ENCODE results near the gene FHOD3. TPM values are rescaled to one million over a fixed set of nuclear protein-coding genes. Genes with fewer than 3 reads are reported as not detected.

Gene FHOD3
- total RNA-seq, 4 donors from 2014 or later: 0.26 to 13.8 (median 4.9) TPM; not detected in 1

GRCh38 chr18:36733150-36733549 lies 435.6 kb downstream of the FHOD3 start:
- TF ChIP-seq CTCF (IDR thresholded peaks at IDR 0.05): no peak
- TF ChIP-seq POLR2A (IDR thresholded peaks at IDR 0.05): no peak
- no peak overlapping the region for H3K27ac ChIP-seq
- no peaks in the 10 kb centered on the region for H3K27me3 ChIP-seq
- DNase-seq: no peak
- H3K9me3 ChIP-seq: no peaks in the 10 kb centered on the region
- H3K4me1 ChIP-seq: no peaks in the 10 kb centered on the region
- intact Hi-C loops (cut with DNase I; ENCODE audit: low total_unique reads): no loop called here
- no peaks in the 10 kb centered on the region for H3K36me3 ChIP-seq
- no peak overlapping the region for H3K4me3 ChIP-seq

GRCh38 chr18:36734596-36734995 lies 437.1 kb downstream of the FHOD3 start:
- H3K27ac ChIP-seq: no peak overlapping the region
- H3K4me3 ChIP-seq: no peak overlapping the region
- TF ChIP-seq POLR2A (IDR thresholded peaks at IDR 0.05) (no peak), CTCF (IDR thresholded peaks at IDR 0.05) (no peak)
- no peaks in the 10 kb centered on the region for H3K36me3 ChIP-seq
- no peaks in the 10 kb centered on the region for H3K27me3 ChIP-seq
- DNase-seq: no peak
- no peaks in the 10 kb centered on the region for H3K9me3 ChIP-seq
- intact Hi-C loops (cut with DNase I; ENCODE audit: low total_unique reads): no loop called here
- no peaks in the 10 kb centered on the region for H3K4me1 ChIP-seq

- no peak for DNase-seq
- H3K36me3 ChIP-seq: no peaks in the 10 kb centered on the region
- no peak overlapping the region for H3K4me3 ChIP-seq
- intact Hi-C loops (cut with DNase I; ENCODE audit: low total_unique reads): no loop called here
- no peak overlapping the region for H3K27ac ChIP-seq
- no peaks in the 10 kb centered on the region for H3K9me3 ChIP-seq
- no peak for TF ChIP-seq CTCF (IDR thresholded peaks at IDR 0.05)
- no peak for TF ChIP-seq POLR2A (IDR thresholded peaks at IDR 0.05)
- H3K4me1 ChIP-seq: no peaks in the 10 kb centered on the region
- no peaks in the 10 kb centered on the region for H3K27me3 ChIP-seq
Observed at GRCh38 chr18:36735130-36735529, 437.6 kb downstream of the FHOD3 start.

GRCh38 chr18:36736094-36736493 lies 438.6 kb downstream of the FHOD3 start:
- TF ChIP-seq POLR2A (IDR thresholded peaks at IDR 0.05): no peak

GRCh38 chr18:36737316-36737715 lies 439.8 kb downstream of the FHOD3 start:
- no peaks in the 10 kb centered on the region for H3K9me3 ChIP-seq
- no peak overlapping the region for H3K4me3 ChIP-seq
- intact Hi-C loops (cut with DNase I; ENCODE audit: low total_unique reads): no loop called here
- H3K4me1 ChIP-seq: no peaks in the 10 kb centered on the region
- TF ChIP-seq POLR2A (IDR thresholded peaks at IDR 0.05) (no peak), CTCF (IDR thresholded peaks at IDR 0.05) (no peak)
- H3K27ac ChIP-seq: no peak overlapping the region
- no peaks in the 10 kb centered on the region for H3K27me3 ChIP-seq
- no peak for DNase-seq
- H3K36me3 ChIP-seq: no peaks in the 10 kb centered on the region

More at GRCh38 chr18:36736094-36736493, 438.6 kb downstream of the FHOD3 start:
- Histone ChIP-seq H3K4me3 (no peak overlapping the region), H3K9me3 (no peaks in the 10 kb centered on the region), H3K27ac (no peak overlapping the region), H3K36me3 (no peaks in the 10 kb centered on the region), H3K27me3 (no peaks in the 10 kb centered on the region), H3K4me1 (no peaks in the 10 kb centered on the region)
- no peak for DNase-seq
- intact Hi-C loops (cut with DNase I; ENCODE audit: low total_unique reads): no loop called here

GRCh38 chr18:36744261-36744876 lies 446.9 kb downstream of the FHOD3 start:
- Histone ChIP-seq H3K4me3 (no peak overlapping the region), H3K27ac (no peak overlapping the region), H3K27me3 (no peaks in the 10 kb centered on the region), H3K36me3 (no peaks in the 10 kb centered on the region), H3K4me1 (no peaks in the 10 kb centered on the region), H3K9me3 (no peaks in the 10 kb centered on the region)
- no peak for DNase-seq
- TF ChIP-seq CTCF (IDR thresholded peaks at IDR 0.05) (no peak), POLR2A (IDR thresholded peaks at IDR 0.05) (no peak)
- intact Hi-C loops (cut with DNase I; ENCODE audit: low total_unique reads): no loop called here

Data from uterus (tissue), 4 donors.